T-helper 2 cell (primary cell): ENCODE data around the gene LASP1NB.
A peak's percentile ranks its signal among the peaks of the same experiment; 100 is the strongest.

Source experiments
- DNase-seq, 5 experiments: peaks; one replicate each; pipeline versions ENCODE4 v3.0.0 to v3.0.0-alpha.2; 2012 to 2022

The LASP1NB gene

DNA sequence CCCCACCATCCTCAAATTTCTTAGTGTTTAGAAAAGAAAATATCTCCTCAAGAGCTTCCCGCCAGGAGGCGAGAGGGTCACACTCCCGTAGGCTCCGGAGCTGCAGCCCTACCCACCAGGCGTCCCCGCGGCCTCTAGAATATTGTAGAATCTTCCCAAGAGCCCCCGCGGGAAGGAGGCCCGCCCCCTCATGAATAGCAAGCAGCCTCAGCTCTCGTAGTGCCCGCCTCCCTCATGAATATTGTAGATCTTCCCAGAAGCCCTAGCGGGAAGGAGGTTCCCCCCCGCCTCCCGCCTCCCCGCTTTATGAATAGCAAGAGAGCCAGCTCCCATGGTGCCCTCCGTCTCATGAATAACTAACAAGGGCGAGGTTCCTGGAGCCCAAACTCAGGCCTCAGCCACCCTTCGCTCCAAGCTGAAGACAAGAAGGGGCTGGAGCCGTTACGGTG lies 41.9 kb downstream of the LASP1NB start, which contains the start of gene FBXO47:
TSS of gene FBXO47 (minus strand) at position 114 of the 449 bp plus-strand sequence. CDS start 4,378 bp downstream, outside the sequence.
- DNase-seq, result peak; percentile 49 to 89 (median 71)

DNA sequence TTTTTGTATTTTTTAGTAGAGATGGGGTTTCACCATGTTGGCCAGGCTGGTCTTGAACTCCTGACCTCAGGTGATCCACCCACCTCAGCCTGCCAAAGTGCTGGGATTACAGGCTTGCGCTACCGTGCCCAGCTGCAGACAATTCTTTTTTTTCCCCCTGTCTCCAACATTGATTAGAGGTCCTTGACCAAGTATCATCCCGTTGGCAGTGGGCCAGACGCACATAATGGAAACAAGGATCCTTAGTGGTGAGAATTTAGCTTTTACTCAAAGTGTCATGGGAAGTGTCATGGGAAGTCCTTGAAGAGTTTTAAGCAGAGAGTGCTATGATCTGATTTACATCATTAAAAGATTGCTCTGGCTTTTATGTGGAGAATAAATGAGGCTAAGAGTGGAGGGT lies 43.9 kb downstream of the LASP1NB start:
- no peak for DNase-seq

DNA sequence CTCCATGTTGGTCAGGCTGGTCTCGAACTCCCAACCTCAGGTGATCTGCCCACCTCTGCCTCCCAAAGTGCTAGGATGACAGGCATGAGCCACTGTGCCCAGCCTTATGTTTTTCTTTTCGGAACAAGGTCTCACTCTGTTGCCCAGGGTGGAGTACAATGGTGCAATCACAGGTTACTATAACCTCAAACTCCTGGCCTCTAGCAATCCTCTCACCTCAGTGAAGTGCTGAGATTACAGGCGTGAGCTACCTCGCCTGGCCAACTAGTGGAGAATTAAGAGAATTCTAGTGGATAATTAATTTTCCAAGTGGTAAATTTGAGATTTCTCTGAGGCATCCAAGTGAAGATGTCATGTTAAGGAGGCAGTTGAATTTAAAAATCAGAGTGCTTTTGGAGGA lies 44.7 kb downstream of the LASP1NB start:
- no peak for DNase-seq

DNA sequence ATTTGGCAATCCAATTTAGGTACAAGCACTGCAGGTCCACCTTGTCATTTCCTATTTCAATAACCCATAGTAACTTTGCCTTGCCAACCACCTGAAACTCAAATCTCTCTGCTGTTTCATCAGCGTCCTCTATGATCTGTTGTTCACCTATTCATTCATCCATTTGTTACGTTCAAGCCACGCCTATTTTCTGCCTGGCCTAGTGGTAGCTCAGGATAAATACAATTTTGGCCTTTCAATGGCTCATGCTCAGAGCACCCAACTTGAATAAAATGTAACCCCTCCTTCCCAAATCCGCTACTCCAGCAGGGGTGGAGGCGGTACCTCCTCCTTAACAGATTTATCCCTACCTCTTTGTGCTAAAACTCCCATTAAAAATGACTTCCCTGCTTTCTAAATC lies 45.4 kb downstream of the LASP1NB start:
- DNase-seq, result no peak

DNA sequence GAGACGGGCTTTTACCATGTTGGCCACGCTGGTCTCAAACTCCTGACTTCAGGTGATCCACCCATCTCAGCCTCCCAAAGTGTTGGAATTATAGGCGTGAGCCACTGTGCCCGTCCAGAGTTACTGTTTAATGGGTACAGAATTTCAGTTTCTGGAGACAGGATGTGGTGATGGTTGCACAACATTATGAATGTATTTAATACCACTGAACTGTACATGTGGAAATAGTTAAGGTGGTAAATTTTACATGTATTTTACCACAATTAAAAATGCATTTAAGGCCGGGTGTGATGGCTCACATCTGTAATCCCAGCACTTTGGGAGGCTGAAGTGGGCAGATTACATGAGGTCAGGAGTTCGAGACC lies 50.8 kb downstream of the LASP1NB start:
- peak in 1 of 5 experiments; percentile 75 for DNase-seq

DNA sequence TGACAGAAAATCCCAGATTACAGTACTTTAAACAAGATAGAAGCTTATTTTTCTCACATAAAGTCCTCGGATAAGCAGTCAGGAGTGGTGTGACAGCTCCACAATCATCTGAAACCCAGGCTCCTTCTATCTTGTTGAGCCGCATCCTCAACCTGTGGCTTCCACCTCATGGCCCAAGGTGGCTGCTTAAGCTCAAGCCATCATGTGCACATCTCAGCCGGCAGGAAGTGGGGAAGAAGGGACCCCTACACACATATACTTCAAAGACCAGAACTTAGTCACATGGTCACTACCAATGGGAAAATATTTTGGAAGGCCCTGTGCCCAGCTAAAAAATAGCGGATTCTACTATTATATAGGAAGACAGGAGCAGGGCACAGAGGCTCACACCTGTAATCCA lies 52.8 kb downstream of the LASP1NB start:
- DNase-seq, result no peak
